RWPE1 (cell line): ENCODE results near the gene BRD4.
A peak's percentile ranks its signal among the peaks of the same experiment; 100 is the strongest.

Experiments used
- CTCF ChIA-PET: fragments of 350-600 bp; sonication (Branson Sonifier 250); formaldehyde crosslinking; extraction: SDS; loops from one replicate; lab custom pipeline; 2021; lab: Yijun Ruan, JAX
- POLR2A ChIA-PET: fragments of 400-600 bp; formaldehyde crosslinking; extraction: SDS; loops from one replicate; lab custom pipeline; 2020; ENCODE audit warnings: antibody characterized with exemption; ENCODE audit not compliant: low non-redundant PET; lab: Yijun Ruan, JAX
- DNase-seq: peaks from one replicate; pipeline ENCODE4 v3.0.0; 2012; ENCODE audit warnings: low spot score
- H3K27ac ChIP-seq: fragments of 450-650 bp; 2 replicates; pipeline ENCODE4 v1.5.1; 2017
- TF ChIP-seq, protein P1 (sequence below): fragments of 450-650 bp; conservative IDR thresholded peaks from 2 replicates; pipeline ENCODE4 v1.5.1; 2017; ENCODE audit warnings: low read depth, mild to moderate bottlenecking

Gene BRD4

DNA sequence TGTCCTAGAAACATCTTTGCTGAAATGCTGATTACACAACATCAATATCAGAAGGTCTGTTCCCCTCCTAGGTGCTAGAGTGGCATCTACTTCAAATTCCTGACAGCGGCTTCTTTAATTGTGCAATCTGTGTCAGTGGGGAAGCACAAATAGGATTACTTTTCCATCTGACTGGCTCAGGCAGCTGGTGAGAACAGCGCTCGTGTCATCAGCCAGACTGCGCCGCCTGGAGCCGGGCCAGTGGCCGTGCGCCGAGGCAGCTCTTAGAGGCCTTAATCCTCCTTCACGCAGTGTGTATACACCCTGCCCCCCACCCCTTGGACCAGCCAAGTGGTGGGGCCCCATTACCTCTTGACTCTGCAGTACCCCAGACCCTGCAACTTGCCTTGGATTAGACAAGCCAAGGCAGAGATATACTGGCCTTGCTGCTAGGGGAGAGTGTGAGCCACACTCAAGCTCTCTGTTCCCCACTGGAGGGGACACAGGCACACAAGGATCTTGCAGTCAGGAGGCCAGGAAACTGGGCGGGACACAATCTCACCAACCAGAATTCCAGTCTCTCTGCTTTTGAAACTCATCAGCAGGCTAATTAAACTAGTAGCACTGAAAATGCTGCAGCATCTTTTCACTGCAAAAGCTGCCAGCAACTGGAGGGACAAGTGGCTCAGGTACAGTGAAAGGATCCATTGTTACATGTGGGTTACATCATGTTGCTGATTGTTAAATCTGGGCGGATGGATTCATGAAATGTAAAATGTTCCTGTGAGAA lies 51.2 kb downstream of the BRD4 start:
- POLR2A ChIA-PET: no interaction called here

DNA sequence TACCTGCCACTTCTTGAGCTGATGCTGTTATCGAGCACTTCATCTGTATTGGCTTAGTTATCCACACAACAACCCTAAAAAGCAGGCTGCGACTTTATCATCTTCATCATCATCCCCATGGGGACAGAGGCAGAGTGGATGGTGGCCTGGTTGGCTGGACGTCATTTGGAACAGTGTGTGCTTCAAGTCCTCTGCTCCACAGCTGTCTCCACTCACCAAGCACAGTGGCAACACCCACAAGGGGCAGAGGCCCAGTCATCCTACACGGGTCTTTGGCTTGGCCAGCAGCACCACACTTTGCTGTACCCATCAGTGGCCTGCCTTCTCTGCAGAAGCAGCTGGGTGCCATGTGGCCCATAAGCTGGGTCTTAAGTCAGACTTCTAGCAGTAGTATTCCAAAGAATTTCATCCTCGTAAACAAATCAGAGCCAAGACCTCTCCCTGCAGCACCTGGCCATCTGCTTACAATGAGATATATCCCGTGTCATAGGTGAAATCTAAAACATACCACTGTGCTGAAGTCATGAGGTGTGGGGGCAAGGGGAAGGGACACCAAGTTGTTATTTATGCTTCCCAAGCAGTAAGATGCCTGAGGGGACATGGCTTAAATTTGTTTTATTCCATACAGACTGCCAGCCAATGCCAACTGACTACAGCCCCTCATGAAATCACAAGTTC lies 52.2 kb downstream of the BRD4 start:
- TF ChIP-seq, protein P1, sequence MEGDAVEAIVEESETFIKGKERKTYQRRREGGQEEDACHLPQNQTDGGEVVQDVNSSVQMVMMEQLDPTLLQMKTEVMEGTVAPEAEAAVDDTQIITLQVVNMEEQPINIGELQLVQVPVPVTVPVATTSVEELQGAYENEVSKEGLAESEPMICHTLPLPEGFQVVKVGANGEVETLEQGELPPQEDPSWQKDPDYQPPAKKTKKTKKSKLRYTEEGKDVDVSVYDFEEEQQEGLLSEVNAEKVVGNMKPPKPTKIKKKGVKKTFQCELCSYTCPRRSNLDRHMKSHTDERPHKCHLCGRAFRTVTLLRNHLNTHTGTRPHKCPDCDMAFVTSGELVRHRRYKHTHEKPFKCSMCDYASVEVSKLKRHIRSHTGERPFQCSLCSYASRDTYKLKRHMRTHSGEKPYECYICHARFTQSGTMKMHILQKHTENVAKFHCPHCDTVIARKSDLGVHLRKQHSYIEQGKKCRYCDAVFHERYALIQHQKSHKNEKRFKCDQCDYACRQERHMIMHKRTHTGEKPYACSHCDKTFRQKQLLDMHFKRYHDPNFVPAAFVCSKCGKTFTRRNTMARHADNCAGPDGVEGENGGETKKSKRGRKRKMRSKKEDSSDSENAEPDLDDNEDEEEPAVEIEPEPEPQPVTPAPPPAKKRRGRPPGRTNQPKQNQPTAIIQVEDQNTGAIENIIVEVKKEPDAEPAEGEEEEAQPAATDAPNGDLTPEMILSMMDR: no peak
- H3K27ac ChIP-seq: peak overlapping the region; percentile 93
- CTCF ChIA-PET: no interaction called here
- DNase-seq: no peak
- POLR2A ChIA-PET: no interaction called here

More for the DNA sequence above, 51.2 kb downstream of the BRD4 start:
- H3K27ac ChIP-seq: peak overlapping the region; percentile 93
- TF ChIP-seq, protein P1: no peak; the same call in 1 of the 2 replicates
- CTCF ChIA-PET: interaction anchor here (0.6 to 0.9 kb wide), 5 partner anchors 66 to 215 kb away, joined by 3 to 5 read pairs (median 3); no protein-coding TSS in a partner anchor
- DNase-seq: peak; percentile 65

DNA sequence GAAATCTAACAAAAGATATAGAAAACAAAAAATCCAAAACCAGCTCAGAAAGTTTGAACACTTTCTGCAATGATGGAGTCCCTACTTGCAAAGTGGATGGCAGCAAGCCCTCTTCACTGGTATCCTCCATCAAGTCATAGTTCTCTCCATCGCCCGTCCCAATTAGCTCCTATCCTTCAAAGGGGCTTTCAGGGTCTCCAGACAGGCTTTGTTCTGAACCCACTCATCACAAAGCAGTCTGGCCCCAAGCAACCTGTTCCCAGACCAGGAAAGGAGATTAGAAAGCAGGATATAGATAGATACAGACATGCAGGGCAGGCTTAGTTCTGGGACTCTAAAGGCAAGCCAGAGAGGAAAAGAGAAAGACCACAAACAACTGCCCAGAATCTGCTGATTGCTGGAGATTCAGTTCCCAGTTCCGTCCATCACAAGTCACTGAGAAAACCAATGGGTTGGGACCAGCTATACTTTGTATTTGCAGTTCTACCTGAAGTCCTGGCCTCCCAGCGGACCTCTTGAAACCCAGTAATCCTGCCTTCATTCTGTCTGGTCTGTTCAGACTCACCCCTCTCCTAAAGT lies 52.9 kb downstream of the BRD4 start:
- TF ChIP-seq, protein P1: no peak
- POLR2A ChIA-PET: no interaction called here
- peak overlapping the region; percentile 93 for H3K27ac ChIP-seq
- no peak for DNase-seq
- CTCF ChIA-PET: interaction anchor here (0.6 kb wide), 1 partner anchor 47 kb away, joined by 4 read pairs; the partner anchor contains the start of gene EPHX3

DNA sequence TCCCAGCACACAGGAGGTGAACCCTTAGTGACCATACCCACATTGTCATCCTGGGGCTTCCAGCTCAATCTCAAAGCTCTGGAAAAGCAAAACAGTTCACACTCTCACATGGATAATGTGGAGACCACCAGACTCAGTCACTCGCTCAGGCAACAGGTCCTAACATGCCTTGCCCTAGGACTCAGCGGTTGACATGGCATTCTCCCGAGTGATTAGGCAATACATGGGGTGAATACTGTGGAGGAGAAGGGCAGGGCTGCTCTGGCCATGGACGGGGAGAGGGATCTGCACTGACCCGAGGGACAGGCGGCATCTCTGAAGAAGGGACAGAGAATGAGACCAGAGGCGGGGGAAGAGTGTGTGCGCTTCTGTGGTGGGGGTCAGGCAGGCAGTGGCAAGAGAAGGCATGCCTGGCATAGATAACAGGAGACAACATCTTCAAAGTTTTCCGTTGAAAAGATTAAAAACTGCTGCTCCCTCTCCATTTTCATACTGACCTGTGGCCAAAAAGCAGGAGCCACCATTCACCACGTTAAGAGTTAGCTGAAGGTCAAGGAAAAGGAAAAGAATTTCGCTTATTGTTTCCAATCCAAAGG lies 55.6 kb downstream of the BRD4 start:
- peak overlapping the region; percentile 77 for H3K27ac ChIP-seq
- ChIA-PET POLR2A (no interaction called here), CTCF (interaction anchor here (0.6 kb wide), 1 partner anchor 1993 kb away, joined by 3 read pairs; no protein-coding TSS in a partner anchor)
- TF ChIP-seq, protein P1: no peak
- peak; percentile 88 for DNase-seq

DNA sequence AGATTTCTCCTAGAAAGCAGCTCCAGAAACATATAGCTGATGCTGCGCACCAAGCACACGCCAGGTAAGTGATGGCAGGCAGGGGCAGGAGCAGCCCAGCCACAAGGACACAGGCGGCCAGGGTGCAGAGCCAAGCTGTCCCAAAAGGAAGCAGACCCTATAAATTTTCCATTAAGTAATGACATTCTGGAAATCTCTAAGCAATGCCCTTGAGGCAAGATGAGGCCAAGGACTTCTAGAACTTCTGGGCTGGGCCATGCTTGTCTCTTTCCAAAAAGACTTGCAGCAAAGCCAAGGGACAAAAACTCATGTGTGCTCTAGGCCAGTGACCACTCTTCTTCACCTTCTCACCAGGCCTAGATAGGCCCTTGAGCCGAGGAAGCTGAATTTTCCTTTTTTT lies 57.9 kb downstream of the BRD4 start:
- ChIA-PET CTCF (no interaction called here), POLR2A (no interaction called here)
- H3K27ac ChIP-seq: peak overlapping the region; percentile 77; the same call in 1 of the 2 replicates
- no peak for DNase-seq
- TF ChIP-seq, protein P1: no peak

DNA sequence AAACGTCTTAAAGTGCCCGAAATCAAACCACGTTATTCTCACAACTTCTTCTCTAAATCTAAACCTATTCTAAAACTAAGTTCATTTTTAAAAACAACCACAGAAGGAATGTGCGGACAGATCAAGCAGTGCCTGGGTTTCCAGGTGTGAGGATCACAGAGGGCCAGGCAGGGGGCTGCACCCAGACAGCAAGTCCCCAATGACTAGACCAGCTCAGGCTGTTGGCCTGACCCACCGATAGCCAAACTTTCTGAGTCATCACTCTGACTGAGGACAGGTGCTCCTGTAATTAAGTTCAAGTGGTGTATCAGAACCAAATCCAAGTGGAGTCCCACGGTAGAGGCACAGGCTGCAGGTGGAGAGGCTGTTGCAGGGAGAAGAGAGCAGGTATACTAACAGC lies 62.5 kb downstream of the BRD4 start:
- ChIA-PET CTCF (interaction anchor here (0.6 kb wide), 1 partner anchor 9 kb away, joined by 3 read pairs; no protein-coding TSS in a partner anchor), POLR2A (no interaction called here)
- DNase-seq: no peak
- peak overlapping the region; percentile 16; the same call in 1 of the 2 replicates for H3K27ac ChIP-seq
- TF ChIP-seq, protein P1: no peak
